Measurements from ENCODE around the gene NT5DC2.

DNA sequence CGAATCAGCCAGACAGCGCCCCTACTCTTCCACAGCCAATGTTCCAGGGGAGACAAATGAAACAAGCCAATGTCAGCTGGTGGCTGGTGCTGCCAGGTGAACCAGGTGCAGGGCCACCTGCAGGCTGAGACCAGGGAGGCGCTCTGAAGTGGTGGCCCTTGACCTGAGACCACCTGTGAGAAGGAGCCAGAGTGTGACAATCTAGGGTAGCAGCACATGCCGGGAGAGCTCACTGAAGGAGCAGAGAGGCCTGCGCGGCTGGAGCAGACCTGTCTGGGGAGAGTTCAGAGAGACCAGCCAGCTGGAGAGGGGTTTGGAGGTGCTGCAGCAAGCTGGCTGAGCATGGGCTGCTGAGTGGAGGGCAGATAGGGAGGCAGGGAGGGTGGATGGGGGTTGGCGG, 39.2 kb downstream of the NT5DC2 start:
- TF ChIP-seq, protein P1, sequence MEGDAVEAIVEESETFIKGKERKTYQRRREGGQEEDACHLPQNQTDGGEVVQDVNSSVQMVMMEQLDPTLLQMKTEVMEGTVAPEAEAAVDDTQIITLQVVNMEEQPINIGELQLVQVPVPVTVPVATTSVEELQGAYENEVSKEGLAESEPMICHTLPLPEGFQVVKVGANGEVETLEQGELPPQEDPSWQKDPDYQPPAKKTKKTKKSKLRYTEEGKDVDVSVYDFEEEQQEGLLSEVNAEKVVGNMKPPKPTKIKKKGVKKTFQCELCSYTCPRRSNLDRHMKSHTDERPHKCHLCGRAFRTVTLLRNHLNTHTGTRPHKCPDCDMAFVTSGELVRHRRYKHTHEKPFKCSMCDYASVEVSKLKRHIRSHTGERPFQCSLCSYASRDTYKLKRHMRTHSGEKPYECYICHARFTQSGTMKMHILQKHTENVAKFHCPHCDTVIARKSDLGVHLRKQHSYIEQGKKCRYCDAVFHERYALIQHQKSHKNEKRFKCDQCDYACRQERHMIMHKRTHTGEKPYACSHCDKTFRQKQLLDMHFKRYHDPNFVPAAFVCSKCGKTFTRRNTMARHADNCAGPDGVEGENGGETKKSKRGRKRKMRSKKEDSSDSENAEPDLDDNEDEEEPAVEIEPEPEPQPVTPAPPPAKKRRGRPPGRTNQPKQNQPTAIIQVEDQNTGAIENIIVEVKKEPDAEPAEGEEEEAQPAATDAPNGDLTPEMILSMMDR (IDR thresholded peaks at IDR 0.05; ENCODE audit: low read depth, low read length), result no peak
- TF ChIP-seq POLR2A (IDR thresholded peaks at IDR 0.05; ENCODE audit: extremely low read depth, insufficient read length) (no peak), MYC (IDR thresholded peaks at IDR 0.05; ENCODE audit: low read depth, low read length) (no peak)
